Measurements from ENCODE around the gene EIF5.

DNA sequence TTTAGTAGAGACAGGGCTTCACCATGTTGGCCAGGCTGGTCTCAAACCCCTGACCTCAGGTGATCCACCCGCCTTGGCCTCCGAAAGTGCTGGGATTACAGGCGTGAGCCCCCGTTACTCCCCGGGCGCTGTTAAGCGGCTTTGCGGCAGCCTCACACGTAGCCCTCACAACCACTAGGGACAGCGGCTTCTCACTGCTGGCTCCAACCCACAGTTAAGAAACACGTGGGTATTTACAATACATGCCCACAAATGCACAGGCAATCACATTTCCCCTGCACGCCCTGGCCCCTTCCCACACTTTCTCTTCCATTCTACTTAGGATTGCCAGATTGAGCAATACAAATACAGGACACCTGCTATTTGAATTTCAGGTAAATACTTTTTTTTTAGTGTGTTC, 37.0 kb upstream of the EIF5 start:
- TF ChIP-seq, protein P1, sequence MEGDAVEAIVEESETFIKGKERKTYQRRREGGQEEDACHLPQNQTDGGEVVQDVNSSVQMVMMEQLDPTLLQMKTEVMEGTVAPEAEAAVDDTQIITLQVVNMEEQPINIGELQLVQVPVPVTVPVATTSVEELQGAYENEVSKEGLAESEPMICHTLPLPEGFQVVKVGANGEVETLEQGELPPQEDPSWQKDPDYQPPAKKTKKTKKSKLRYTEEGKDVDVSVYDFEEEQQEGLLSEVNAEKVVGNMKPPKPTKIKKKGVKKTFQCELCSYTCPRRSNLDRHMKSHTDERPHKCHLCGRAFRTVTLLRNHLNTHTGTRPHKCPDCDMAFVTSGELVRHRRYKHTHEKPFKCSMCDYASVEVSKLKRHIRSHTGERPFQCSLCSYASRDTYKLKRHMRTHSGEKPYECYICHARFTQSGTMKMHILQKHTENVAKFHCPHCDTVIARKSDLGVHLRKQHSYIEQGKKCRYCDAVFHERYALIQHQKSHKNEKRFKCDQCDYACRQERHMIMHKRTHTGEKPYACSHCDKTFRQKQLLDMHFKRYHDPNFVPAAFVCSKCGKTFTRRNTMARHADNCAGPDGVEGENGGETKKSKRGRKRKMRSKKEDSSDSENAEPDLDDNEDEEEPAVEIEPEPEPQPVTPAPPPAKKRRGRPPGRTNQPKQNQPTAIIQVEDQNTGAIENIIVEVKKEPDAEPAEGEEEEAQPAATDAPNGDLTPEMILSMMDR (IDR thresholded peaks at IDR 0.05; ENCODE audit: extremely low read depth in 1 of 2, insufficient read depth in 1 of 2, low read depth in 1 of 2, low read length in 2 of 2), result no peak
- TF ChIP-seq EZH2 (IDR thresholded peaks at IDR 0.05; ENCODE audit: borderline replicate concordance, low read depth, low read length, severe bottlenecking) (no peak), POLR2A (IDR thresholded peaks at IDR 0.05; ENCODE audit: low read depth, low read length) (no peak), POLR2AphosphoS5 (IDR thresholded peaks at IDR 0.05; ENCODE audit: insufficient read depth, low read depth, low read length) (no peak), GATA2 (IDR thresholded peaks at IDR 0.05; ENCODE audit: insufficient read depth, insufficient read length, low read depth, low read length) (no peak), MYC (IDR thresholded peaks at IDR 0.05; ENCODE audit: low read depth, low read length) (no peak)

All from endothelial cell of umbilical vein (primary cell).